Measurements from ENCODE around the gene SPINT4. TPM values are rescaled to one million over a fixed set of nuclear protein-coding genes. Genes with fewer than 3 reads are reported as not detected.

Gene SPINT4
- total RNA-seq, result not detected

GRCh38 chr20:45722047-45722446, at the start of gene SPINT4:
SPINT4 (plus strand) TSS chr20:45722347; CDS start chr20:45722368, 21 bp downstream.

GRCh38 chr20:45701873-45702272, 20.3 kb upstream of the SPINT4 start, which contains the start of gene WFDC13:
WFDC13 (plus strand) TSS chr20:45702038; CDS start chr20:45702124, 86 bp downstream.

DNA sequence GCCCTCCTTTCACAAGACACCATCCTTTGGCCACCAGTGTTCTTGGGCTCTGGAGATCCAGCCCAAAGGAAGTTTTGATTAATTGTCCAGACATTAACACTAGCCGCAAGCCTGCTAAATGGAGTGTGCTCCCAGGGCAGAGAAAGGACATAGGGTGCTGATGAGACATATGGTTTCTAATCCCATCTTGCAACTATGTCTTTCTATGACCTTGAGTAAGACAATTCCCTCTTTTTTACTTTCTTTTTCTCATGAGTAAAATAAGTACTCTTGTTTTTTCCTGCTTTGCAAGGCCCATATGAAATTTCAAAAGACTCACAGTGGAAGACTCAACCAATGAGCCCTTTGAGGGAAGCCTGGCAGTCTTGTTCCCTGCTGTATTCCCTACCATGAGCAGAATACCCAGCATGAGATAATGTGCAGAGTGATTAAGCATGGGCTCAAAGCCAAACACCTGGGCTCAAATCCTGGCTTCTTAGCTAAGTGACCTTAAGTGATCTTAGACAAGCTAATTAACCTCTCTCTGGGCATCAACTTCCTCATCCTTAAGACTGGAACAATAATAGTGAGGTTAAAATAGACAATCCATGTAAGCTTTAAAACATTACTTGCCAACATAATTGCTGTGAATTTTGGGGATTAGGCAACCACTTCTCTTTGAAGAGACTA, 17.0 kb upstream of the SPINT4 start, which contains the start of gene WFDC10B:
WFDC10B (minus strand) TSS at position 51 of the 669 bp plus-strand sequence. CDS start 19,027 bp downstream, outside the sequence.

Small RNA genes lying within 50 kb of the gene (microRNA-seq; reads per million reads assigned to microRNA genes)
- not detected for gene MIR3617 (ENCODE audit: borderline microRNAs expressed, borderline replicate concordance)

Other genes starting within 250 kb of the SPINT4 start
- not detected for gene SPINT3, start 206.7 kb upstream of the SPINT4 start, total RNA-seq
- gene WFDC6, start 182.9 kb upstream of the SPINT4 start, total RNA-seq, result not detected
- not detected for gene EPPIN, start 174.9 kb upstream of the SPINT4 start, total RNA-seq
- gene WFDC8, start 143.1 kb upstream of the SPINT4 start, total RNA-seq, result not detected
- gene WFDC10A, start 92.6 kb upstream of the SPINT4 start, total RNA-seq, result not detected
- not detected for gene WFDC9, start 91.1 kb upstream of the SPINT4 start, total RNA-seq
- not detected for gene WFDC11, start 52.1 kb upstream of the SPINT4 start, total RNA-seq
- not detected for gene WFDC13, start 20.3 kb upstream of the SPINT4 start, total RNA-seq
- gene WFDC10B, start 17.3 kb upstream of the SPINT4 start, total RNA-seq, result not detected
- not detected for gene WFDC3, start 69.5 kb downstream of the SPINT4 start, total RNA-seq
- gene DNTTIP1, start 69.6 kb downstream of the SPINT4 start, total RNA-seq, result 10 to 100 TPM; 27.8 to 28.2 TPM
- 100 to 1,000 TPM; 135 to 141 TPM for gene UBE2C, start 90.3 kb downstream of the SPINT4 start, total RNA-seq
- gene TNNC2, start 105.0 kb downstream of the SPINT4 start, total RNA-seq, result not detected
- under 1 TPM; 0.55 to 0.70 TPM for gene SNX21, start 111.5 kb downstream of the SPINT4 start, total RNA-seq
- 10 to 100 TPM; 29.6 to 32.8 TPM for gene ACOT8, start 135.0 kb downstream of the SPINT4 start, total RNA-seq
- 1 to 10 TPM; 5.6 to 6.6 TPM for gene ZSWIM3, start 135.3 kb downstream of the SPINT4 start, total RNA-seq
- 1 to 10 TPM; 9.3 to 9.7 TPM for gene ZSWIM1, start 158.9 kb downstream of the SPINT4 start, total RNA-seq
- 1 to 10 TPM in 1 of 2 experiments, under 1 TPM in 1; 0.96 to 2.5 TPM for gene SPATA25, start 165.3 kb downstream of the SPINT4 start, total RNA-seq
- 1 to 10 TPM; 2.0 to 2.9 TPM for gene NEURL2, start 168.9 kb downstream of the SPINT4 start, total RNA-seq
- 10 to 100 TPM; 56.9 to 57.5 TPM for gene CTSA, start 169.0 kb downstream of the SPINT4 start, total RNA-seq
- gene PLTP, start 189.8 kb downstream of the SPINT4 start, total RNA-seq, result under 1 TPM; 0.43 to 0.50 TPM
- gene PCIF1, start 212.3 kb downstream of the SPINT4 start, total RNA-seq, result 10 to 100 TPM; 46.3 to 46.8 TPM
- 10 to 100 TPM; 34.9 to 35.0 TPM for gene ZNF335, start 249.9 kb downstream of the SPINT4 start, total RNA-seq